SK-N-MC (cell line): ENCODE measurements around the gene CNIH2.

Experiments
- EZH2 ChIP-seq: fragments of 200-600 bp; sonication (generic); IDR thresholded peaks from one replicate; pipeline ENCODE4 v1.6.1; 2017; ENCODE audit warnings: antibody characterized with exemption
- POLR2AphosphoS5 ChIP-seq: IDR thresholded peaks from 2 replicates; pipeline ENCODE4 v1.6.1; 2012; ENCODE audit warnings: mild to moderate bottlenecking, low read depth, low read length, borderline replicate concordance

DNA sequence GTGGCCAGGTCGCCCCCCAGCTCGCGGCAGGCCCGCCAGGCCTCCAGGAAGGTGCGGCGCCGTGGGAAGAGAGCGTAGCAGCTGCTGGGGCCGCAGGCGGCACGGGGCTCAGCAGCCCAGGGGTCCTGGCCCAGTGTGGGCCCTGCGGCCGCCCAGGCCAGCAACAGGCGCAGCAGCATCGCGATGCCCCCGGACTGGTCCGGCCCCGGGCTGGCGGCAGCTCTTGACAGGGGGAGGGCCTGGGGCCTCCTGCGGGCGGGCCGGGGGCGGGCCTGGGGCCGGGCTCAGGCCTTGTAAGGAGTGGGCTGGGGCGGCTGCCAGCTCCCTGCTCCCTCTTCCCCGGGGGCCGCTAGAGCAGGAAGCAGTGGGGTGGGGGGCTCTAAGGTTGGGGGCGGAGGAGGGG, 38.9 kb downstream of the CNIH2 start, which contains the start of gene CD248:
- TF ChIP-seq EZH2 (no peak), POLR2AphosphoS5 (peak; percentile 85)
